GM23338 (cell line): Measurements from ENCODE around the gene CEACAM21. TPM values are rescaled to one million over a fixed set of nuclear protein-coding genes. Genes with fewer than 3 reads are reported as not detected.
"Not testable (repeated sequence)": the region's sequence is repeated elsewhere in the genome, so short reads cannot be mapped to it uniquely, and the experiment has no call there.

ENCODE experiments used
- ATAC-seq: fragments of 200-7000 bp; cut with Tn5 transposase; 3 replicates; pipeline ENCODE4 v1.9.1; 2020
- DNase-seq: peaks from one replicate; pipeline ENCODE4 v3.0.0-alpha.2; 2015; ENCODE audit warnings: low spot score
- H2AFZ ChIP-seq: fragments of 200-600 bp; sonication (generic); 2 replicates; pipeline ENCODE4 v1.8.0; 2016; ENCODE audit warnings: antibody characterized with exemption, mild to moderate bottlenecking, moderate library complexity
- H3F3A ChIP-seq: fragments of 200-600 bp; sonication (generic); replicated peaks from 2 replicates; pipeline ENCODE4 v1.8.0; 2017; ENCODE audit warnings: antibody characterized with exemption, mixed run types, low read depth
- H3K27ac ChIP-seq: fragments of 200-600 bp; sonication (generic); 2 replicates; pipeline ENCODE4 v1.6.1; 2016; ENCODE audit warnings: low read depth
- H3K27me3 ChIP-seq: fragments of 200-600 bp; sonication (generic); 2 replicates; pipeline ENCODE4 v1.8.0; 2016; ENCODE audit warnings: mild to moderate bottlenecking, mixed run types, moderate library complexity; ENCODE audit not compliant: insufficient read depth
- H3K36me3 ChIP-seq: fragments of 200-600 bp; sonication (generic); 2 replicates; pipeline ENCODE4 v1.8.0; 2016; ENCODE audit warnings: mild to moderate bottlenecking; ENCODE audit not compliant: insufficient read depth
- H3K4me1 ChIP-seq: fragments of 200-600 bp; sonication (generic); 2 replicates; pipeline ENCODE4 v1.8.0; 2016; ENCODE audit warnings: mild to moderate bottlenecking, moderate library complexity; ENCODE audit not compliant: insufficient read depth
- H3K4me2 ChIP-seq: fragments of 200-600 bp; sonication (generic); 2 replicates; pipeline ENCODE4 v1.7.1; 2017; ENCODE audit warnings: mixed run types
- H3K4me3 ChIP-seq: fragments of 200-600 bp; sonication (generic); 2 replicates; pipeline ENCODE4 v1.6.1; 2016; ENCODE audit warnings: mixed run types
- H3K79me2 ChIP-seq: fragments of 200-600 bp; sonication (generic); replicated peaks from 2 replicates; pipeline ENCODE4 v1.8.0; 2017; ENCODE audit warnings: mild to moderate bottlenecking; ENCODE audit not compliant: insufficient read depth
- H3K9me2 ChIP-seq: fragments of 200-600 bp; sonication (generic); 2 replicates; pipeline ENCODE4 v1.8.0; 2017; ENCODE audit not compliant: insufficient read depth
- H4K20me1 ChIP-seq: fragments of 200-600 bp; sonication (generic); replicated peaks from 2 replicates; pipeline ENCODE4 v1.8.0; 2017; ENCODE audit warnings: mild to moderate bottlenecking; ENCODE audit not compliant: insufficient read depth
- H3K27ac Mint-ChIP-seq: 2 replicates; pipeline ENCODE4 v1.8.0; 2020; ENCODE audit warnings: inconsistent platforms, mild to moderate bottlenecking, moderate library complexity, mixed read lengths
- H3K27me3 Mint-ChIP-seq: 3 replicates; pipeline ENCODE4 v1.8.0; 2022; ENCODE audit warnings: low read depth, mild to moderate bottlenecking, moderate library complexity, mixed read lengths, inconsistent platforms; ENCODE audit not compliant: insufficient read depth, poor library complexity
- H3K36me3 Mint-ChIP-seq: 3 replicates; pipeline ENCODE4 v1.8.0; 2021; ENCODE audit warnings: low read depth, mild to moderate bottlenecking, inconsistent platforms, moderate library complexity, mixed read lengths
- H3K4me1 Mint-ChIP-seq: 3 replicates; pipeline ENCODE4 v1.8.0; 2020; ENCODE audit warnings: mild to moderate bottlenecking, inconsistent platforms, mixed read lengths
- H3K4me3 Mint-ChIP-seq: 3 replicates; pipeline ENCODE4 v1.8.0; 2021; ENCODE audit warnings: moderate library complexity, mild to moderate bottlenecking, inconsistent platforms, mixed read lengths
- H3K9me3 Mint-ChIP-seq: 3 replicates; pipeline ENCODE4 v1.8.0; 2020; ENCODE audit warnings: moderate library complexity, mild to moderate bottlenecking, inconsistent platforms, mixed read lengths
- CREB1 ChIP-seq: fragments of 250-450 bp; sonication (Bioruptor Pico); IDR thresholded peaks from 2 replicates; pipeline ENCODE4 v1.5.0; 2020; ENCODE audit warnings: low read depth, mild to moderate bottlenecking, moderate library complexity
- NANOG ChIP-seq: IDR thresholded peaks from 2 replicates; pipeline ENCODE4 v1.6.1; 2016; ENCODE audit warnings: antibody characterized with exemption, borderline replicate concordance
- ZNF331 ChIP-seq: fragments of 250-450 bp; sonication (Bioruptor Pico); IDR thresholded peaks from 2 replicates; pipeline ENCODE4 v1.5.0; 2020; ENCODE audit warnings: low read depth, mild to moderate bottlenecking, moderate library complexity
- polyA plus RNA-seq: library from polyadenylated mRNA; unstranded; fragments of >200 nt; fragmentation: Nextera tagmentation; extraction: Ambion mirVana; gene quantifications from 2 replicates; pipeline ENCODE4 v1.2.1, GENCODE V29; 2016
- total RNA-seq: library from RNA; depleted of rRNA; stranded (reverse); fragments of >200 nt; shearing (Covaris generic); gene quantifications from 2 replicates; pipeline ENCODE4 v1.2.3, GENCODE V29; 2014
- TF ChIP-seq, protein P1 (sequence below): fragments of 250-450 bp; sonication (Bioruptor Pico); IDR thresholded peaks from 2 replicates; pipeline ENCODE4 v1.5.0; 2020; ENCODE audit warnings: mild to moderate bottlenecking, moderate library complexity
- TF ChIP-seq, protein P2 (sequence below): IDR thresholded peaks from 2 replicates; pipeline ENCODE4 v1.6.1; 2016; ENCODE audit warnings: antibody characterized with exemption

CEACAM21 gene
- total and polyA plus RNA-seq, 2 experiments from 2014 or later = not detected

- H2AFZ ChIP-seq = no peak overlapping the region
- H3K36me3 ChIP-seq = no peaks in the 10 kb centered on the region
- Mint-ChIP-seq H3K4me1 (0 out of 3 replicates have a peak, but pooled peaks cover 2% of the 10 kb centered on the region), H3K4me3 (no peak overlapping the region), H3K27me3 (peaks cover 17% of the 10 kb centered on the region), H3K36me3 (peaks cover 29% of the 10 kb centered on the region), H3K9me3 (peaks cover 47% of the 10 kb centered on the region), H3K27ac (no peak overlapping the region)
- H3K4me3 ChIP-seq = no peak overlapping the region
- no peak overlapping the region for H3K27ac ChIP-seq
- no peaks in the 10 kb centered on the region for H4K20me1 ChIP-seq
- DNase-seq (no peak), ATAC-seq (no peak)
- no peak overlapping the region for H3K4me2 ChIP-seq
- H3F3A ChIP-seq = no peaks in the 10 kb centered on the region
- no peaks in the 10 kb centered on the region for H3K9me2 ChIP-seq
- H3K79me2 ChIP-seq = no peaks in the 10 kb centered on the region
- TF ChIP-seq CREB1 (CRISPR knock-in tag) = no peak
- no peak for TF ChIP-seq ZNF331 (CRISPR knock-in tag)
- TF ChIP-seq, protein P1, sequence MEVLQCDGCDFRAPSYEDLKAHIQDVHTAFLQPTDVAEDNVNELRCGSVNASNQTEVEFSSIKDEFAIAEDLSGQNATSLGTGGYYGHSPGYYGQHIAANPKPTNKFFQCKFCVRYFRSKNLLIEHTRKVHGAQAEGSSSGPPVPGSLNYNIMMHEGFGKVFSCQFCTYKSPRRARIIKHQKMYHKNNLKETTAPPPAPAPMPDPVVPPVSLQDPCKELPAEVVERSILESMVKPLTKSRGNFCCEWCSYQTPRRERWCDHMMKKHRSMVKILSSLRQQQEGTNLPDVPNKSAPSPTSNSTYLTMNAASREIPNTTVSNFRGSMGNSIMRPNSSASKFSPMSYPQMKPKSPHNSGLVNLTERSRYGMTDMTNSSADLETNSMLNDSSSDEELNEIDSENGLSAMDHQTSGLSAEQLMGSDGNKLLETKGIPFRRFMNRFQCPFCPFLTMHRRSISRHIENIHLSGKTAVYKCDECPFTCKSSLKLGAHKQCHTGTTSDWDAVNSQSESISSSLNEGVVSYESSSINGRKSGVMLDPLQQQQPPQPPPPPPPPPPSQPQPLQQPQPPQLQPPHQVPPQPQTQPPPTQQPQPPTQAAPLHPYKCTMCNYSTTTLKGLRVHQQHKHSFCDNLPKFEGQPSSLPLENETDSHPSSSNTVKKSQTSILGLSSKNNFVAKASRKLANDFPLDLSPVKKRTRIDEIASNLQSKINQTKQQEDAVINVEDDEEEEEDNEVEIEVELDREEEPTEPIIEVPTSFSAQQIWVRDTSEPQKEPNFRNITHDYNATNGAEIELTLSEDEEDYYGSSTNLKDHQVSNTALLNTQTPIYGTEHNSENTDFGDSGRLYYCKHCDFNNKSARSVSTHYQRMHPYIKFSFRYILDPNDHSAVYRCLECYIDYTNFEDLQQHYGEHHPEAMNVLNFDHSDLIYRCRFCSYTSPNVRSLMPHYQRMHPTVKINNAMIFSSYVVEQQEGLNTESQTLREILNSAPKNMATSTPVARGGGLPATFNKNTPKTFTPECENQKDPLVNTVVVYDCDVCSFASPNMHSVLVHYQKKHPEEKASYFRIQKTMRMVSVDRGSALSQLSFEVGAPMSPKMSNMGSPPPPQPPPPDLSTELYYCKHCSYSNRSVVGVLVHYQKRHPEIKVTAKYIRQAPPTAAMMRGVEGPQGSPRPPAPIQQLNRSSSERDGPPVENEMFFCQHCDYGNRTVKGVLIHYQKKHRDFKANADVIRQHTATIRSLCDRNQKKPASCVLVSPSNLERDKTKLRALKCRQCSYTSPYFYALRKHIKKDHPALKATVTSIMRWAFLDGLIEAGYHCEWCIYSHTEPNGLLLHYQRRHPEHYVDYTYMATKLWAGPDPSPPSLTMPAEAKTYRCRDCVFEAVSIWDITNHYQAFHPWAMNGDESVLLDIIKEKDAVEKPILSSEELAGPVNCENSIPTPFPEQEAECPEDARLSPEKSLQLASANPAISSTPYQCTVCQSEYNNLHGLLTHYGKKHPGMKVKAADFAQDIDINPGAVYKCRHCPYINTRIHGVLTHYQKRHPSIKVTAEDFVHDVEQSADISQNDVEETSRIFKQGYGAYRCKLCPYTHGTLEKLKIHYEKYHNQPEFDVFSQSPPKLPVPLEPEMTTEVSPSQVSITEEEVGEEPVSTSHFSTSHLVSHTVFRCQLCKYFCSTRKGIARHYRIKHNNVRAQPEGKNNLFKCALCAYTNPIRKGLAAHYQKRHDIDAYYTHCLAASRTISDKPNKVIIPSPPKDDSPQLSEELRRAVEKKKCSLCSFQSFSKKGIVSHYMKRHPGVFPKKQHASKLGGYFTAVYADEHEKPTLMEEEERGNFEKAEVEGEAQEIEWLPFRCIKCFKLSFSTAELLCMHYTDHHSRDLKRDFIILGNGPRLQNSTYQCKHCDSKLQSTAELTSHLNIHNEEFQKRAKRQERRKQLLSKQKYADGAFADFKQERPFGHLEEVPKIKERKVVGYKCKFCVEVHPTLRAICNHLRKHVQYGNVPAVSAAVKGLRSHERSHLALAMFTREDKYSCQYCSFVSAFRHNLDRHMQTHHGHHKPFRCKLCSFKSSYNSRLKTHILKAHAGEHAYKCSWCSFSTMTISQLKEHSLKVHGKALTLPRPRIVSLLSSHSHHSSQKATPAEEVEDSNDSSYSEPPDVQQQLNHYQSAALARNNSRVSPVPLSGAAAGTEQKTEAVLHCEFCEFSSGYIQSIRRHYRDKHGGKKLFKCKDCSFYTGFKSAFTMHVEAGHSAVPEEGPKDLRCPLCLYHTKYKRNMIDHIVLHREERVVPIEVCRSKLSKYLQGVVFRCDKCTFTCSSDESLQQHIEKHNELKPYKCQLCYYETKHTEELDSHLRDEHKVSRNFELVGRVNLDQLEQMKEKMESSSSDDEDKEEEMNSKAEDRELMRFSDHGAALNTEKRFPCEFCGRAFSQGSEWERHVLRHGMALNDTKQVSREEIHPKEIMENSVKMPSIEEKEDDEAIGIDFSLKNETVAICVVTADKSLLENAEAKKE (CRISPR knock-in tag) = no peak
- TF ChIP-seq, protein P2, sequence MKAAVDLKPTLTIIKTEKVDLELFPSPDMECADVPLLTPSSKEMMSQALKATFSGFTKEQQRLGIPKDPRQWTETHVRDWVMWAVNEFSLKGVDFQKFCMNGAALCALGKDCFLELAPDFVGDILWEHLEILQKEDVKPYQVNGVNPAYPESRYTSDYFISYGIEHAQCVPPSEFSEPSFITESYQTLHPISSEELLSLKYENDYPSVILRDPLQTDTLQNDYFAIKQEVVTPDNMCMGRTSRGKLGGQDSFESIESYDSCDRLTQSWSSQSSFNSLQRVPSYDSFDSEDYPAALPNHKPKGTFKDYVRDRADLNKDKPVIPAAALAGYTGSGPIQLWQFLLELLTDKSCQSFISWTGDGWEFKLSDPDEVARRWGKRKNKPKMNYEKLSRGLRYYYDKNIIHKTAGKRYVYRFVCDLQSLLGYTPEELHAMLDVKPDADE = no peak
- TF ChIP-seq NANOG = no peak
- 0 out of 2 replicates have a peak, but pooled peaks cover 4% of the 10 kb centered on the region for H3K27me3 ChIP-seq
- no peaks in the 10 kb centered on the region for H3K4me1 ChIP-seq
Observed at GRCh38 chr19:41578886-41579285, 2.9 kb downstream of the CEACAM21 start.

- H3F3A ChIP-seq, H3K36me3 ChIP-seq, H3K27ac Mint-ChIP-seq, H3K4me3 Mint-ChIP-seq, H3K9me2 ChIP-seq, H3K4me1 Mint-ChIP-seq, H3K79me2 ChIP-seq, H3K4me1 ChIP-seq, H3K4me2 ChIP-seq, H3K27ac ChIP-seq, H4K20me1 ChIP-seq, ATAC-seq, H3K27me3 ChIP-seq, DNase-seq, H2AFZ ChIP-seq, H3K4me3 ChIP-seq: not testable (repeated sequence)
- Mint-ChIP-seq H3K36me3 (peaks cover 29% of the 10 kb centered on the region), H3K9me3 (peaks cover 62% of the 10 kb centered on the region), H3K27me3 (peaks cover 15% of the 10 kb centered on the region)
Observed at GRCh38 chr19:41581068-41581467, 5.1 kb downstream of the CEACAM21 start.

DNA sequence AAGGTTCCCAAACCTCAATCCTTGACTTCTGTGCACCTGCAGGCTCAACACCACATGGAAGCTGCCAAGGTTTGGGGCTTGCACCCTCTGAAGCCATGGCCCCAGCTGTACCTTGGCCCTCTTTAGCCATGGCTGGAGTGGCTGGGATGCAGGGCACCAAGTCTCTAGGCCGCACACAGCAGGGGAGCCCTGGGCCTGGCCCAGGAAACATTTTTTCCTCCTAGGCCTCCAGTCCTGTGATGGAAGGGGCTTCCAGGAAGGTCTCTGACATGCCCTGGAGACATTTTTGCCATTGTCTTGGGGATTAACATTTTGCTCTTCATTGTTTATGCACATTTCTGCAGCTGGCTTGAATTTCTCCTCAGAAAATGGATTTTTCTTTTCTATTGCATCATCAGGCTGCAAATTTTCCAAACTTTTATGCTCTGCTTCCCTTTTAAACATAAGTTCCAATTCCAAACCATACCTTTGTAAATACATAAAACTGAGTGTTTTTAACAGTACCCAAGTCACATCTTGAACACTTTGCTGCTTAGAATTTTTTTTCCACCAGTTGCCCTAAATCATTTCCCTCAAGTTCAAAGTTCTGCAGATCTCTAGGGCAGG, 6.7 kb downstream of the CEACAM21 start:
- not testable (repeated sequence) for H3K36me3 ChIP-seq, H3K27ac ChIP-seq, H3F3A ChIP-seq, H3K79me2 ChIP-seq, H3K4me3 ChIP-seq, H3K4me3 Mint-ChIP-seq, ATAC-seq, H3K27me3 ChIP-seq, H3K4me2 ChIP-seq, H2AFZ ChIP-seq, DNase-seq, H3K27ac Mint-ChIP-seq, H3K9me2 ChIP-seq, H3K4me1 Mint-ChIP-seq, H4K20me1 ChIP-seq, H3K4me1 ChIP-seq
- peaks cover 29% of the 10 kb centered on the region for H3K36me3 Mint-ChIP-seq
- peaks cover 65% of the 10 kb centered on the region for H3K9me3 Mint-ChIP-seq
- peaks cover 18% of the 10 kb centered on the region for H3K27me3 Mint-ChIP-seq
